B cell (primary cell): ENCODE results near the gene KRTAP19-7. TPM values are rescaled to one million over a fixed set of nuclear protein-coding genes. Genes with fewer than 3 reads are reported as not detected.

Experiments
- ATAC-seq: fragments of 200-7000 bp; cut with Tn5 transposase; one replicate; pipeline ENCODE4 v1.10.0; 2021; ENCODE audit warnings: low read depth, mild to moderate bottlenecking, moderate number of reproducible peaks, moderate library complexity
- CTCF ChIA-PET: fragments of 350-600 bp; sonication (Branson Sonifier 250); formaldehyde crosslinking; loops from one replicate; lab custom pipeline; 2021; ENCODE audit warnings: antibody characterized with exemption, inconsistent platforms; lab: Charles Lee
- POLR2A ChIA-PET: fragments of 350-600 bp; sonication (Branson Sonifier 250); formaldehyde crosslinking; loops from one replicate; lab custom pipeline; 2021; ENCODE audit warnings: antibody characterized with exemption; lab: Charles Lee
- DNase-seq: peaks from one replicate; pipeline ENCODE4 v3.0.0; 2013
- H2AFZ ChIP-seq: 2 replicates; pipeline ENCODE4 v1.6.1; 2012; ENCODE audit warnings: mild to moderate bottlenecking, low read depth, low read length; ENCODE audit not compliant: insufficient read depth, poor library complexity, severe bottlenecking
- H3K27ac ChIP-seq, 2 donors: 1 replicate in 1 of 2; 2 replicates in 1 of 2; pipeline ENCODE4 v1.5.1; 2012 to 2013; ENCODE audit warnings: low read length in 2 of 2, mild to moderate bottlenecking in 2 of 2, moderate library complexity in 1 of 2
- H3K27me3 ChIP-seq, 4 experiments: fragments of 200-600 bp in 1 of 4; sonication (generic) in 1 of 4; replicated peaks in 1 of 4; 1 replicate in 2 of 4; 2 replicates in 2 of 4; pipeline versions ENCODE4 v1.6.1 to v1.7.0; 2013 to 2016; ENCODE audit warnings: low read length in 3 of 4, mild to moderate bottlenecking in 2 of 4, mixed read lengths in 1 of 4, moderate library complexity in 1 of 4; ENCODE audit not compliant: insufficient read depth in 4 of 4, control insufficient read depth in 3 of 4; ENCODE audit errors: control extremely low read depth in 1 of 4
- H3K36me3 ChIP-seq, 2 experiments: replicated peaks in 1 of 2; 1 replicate in 1 of 2; 2 replicates in 1 of 2; pipeline versions ENCODE4 v1.6.1 to v1.7.1; 2013; ENCODE audit warnings: low read length in 1 of 2; ENCODE audit not compliant: insufficient read depth in 2 of 2, control insufficient read depth in 1 of 2; ENCODE audit errors: control extremely low read depth in 1 of 2, extremely low read depth in 1 of 2
- H3K4me1 ChIP-seq, 2 donors: fragments of 200-600 bp in 1 of 2; sonication (generic) in 1 of 2; 1 replicate in 1 of 2; 2 replicates in 1 of 2; pipeline versions ENCODE4 v1.5.1 to v1.6.1; 2013 to 2017; ENCODE audit warnings: low read length in 2 of 2; ENCODE audit not compliant: control insufficient read depth in 2 of 2, insufficient read depth in 2 of 2
- H3K4me2 ChIP-seq: replicated peaks from 2 replicates; pipeline ENCODE3; 2012; ENCODE audit warnings: mild to moderate bottlenecking, low read depth, low read length; ENCODE audit not compliant: poor library complexity, severe bottlenecking
- H3K4me3 ChIP-seq, 5 experiments: fragments of 200-600 bp in 1 of 5; sonication (generic) in 1 of 5; 1 replicate in 3 of 5; 2 replicates in 2 of 5; pipeline versions ENCODE4 v1.5.1 to v1.7.0; 2011 to 2016; ENCODE audit warnings: low read length in 4 of 5, mild to moderate bottlenecking in 4 of 5, low read depth in 2 of 5, control low read depth in 1 of 5, moderate library complexity in 1 of 5; ENCODE audit not compliant: insufficient read depth in 1 of 5; ENCODE audit errors: control extremely low read depth in 1 of 5, extremely low read depth in 1 of 5
- H3K79me2 ChIP-seq: fragments of 200-600 bp; sonication (generic); one replicate; pipeline ENCODE4 v1.6.0; 2016; ENCODE audit warnings: low read length; ENCODE audit not compliant: control insufficient read depth, insufficient read depth
- H3K9ac ChIP-seq: fragments of 200-600 bp; sonication (generic); 2 replicates; pipeline ENCODE4 v1.6.1; 2017; ENCODE audit warnings: mild to moderate bottlenecking, low read length, moderate library complexity
- H3K9me3 ChIP-seq, 3 donors: one replicate each; pipeline versions ENCODE4 v1.6.1 to v1.7.1; 2013; ENCODE audit warnings: low read length in 2 of 3; ENCODE audit not compliant: control insufficient read depth in 2 of 3, insufficient read depth in 1 of 3; ENCODE audit errors: control extremely low read depth in 1 of 3
- H4K20me1 ChIP-seq: 2 replicates; pipeline ENCODE4 v1.6.0; 2012; ENCODE audit warnings: mild to moderate bottlenecking, low read length; ENCODE audit not compliant: insufficient read depth, control insufficient read depth, poor library complexity, severe bottlenecking
- H3K27ac Mint-ChIP-seq: one replicate; pipeline ENCODE4 v1.8.0; 2021; ENCODE audit warnings: mixed read lengths
- H3K27me3 Mint-ChIP-seq: one replicate; pipeline ENCODE4 v1.8.0; 2021; ENCODE audit warnings: mixed read lengths
- H3K4me1 Mint-ChIP-seq: one replicate; pipeline ENCODE4 v1.8.0; 2021; ENCODE audit warnings: mixed read lengths
- H3K4me3 Mint-ChIP-seq: one replicate; pipeline ENCODE4 v1.8.0; 2021; ENCODE audit warnings: mixed read lengths
- H3K9me3 Mint-ChIP-seq: one replicate; pipeline ENCODE4 v1.8.0; 2022; ENCODE audit warnings: mixed read lengths; ENCODE audit not compliant: insufficient read depth
- CTCF ChIP-seq: fragments of 200-600 bp; IDR thresholded peaks from one replicate; pipeline ENCODE4 v1.8.0; 2022; ENCODE audit warnings: antibody characterized with exemption, mild to moderate bottlenecking
- EZH2 ChIP-seq: IDR thresholded peaks from 2 replicates; pipeline ENCODE4 v1.6.1; 2012; ENCODE audit warnings: borderline replicate concordance, low read depth, mild to moderate bottlenecking, moderate library complexity, low read length; ENCODE audit not compliant: insufficient read depth, poor library complexity, severe bottlenecking
- WGBS: methylation state at CpG from one replicate; pipeline ENCODE4 v1.1.5; 2013; ENCODE audit warnings: missing lambda C conversion rate; ENCODE audit not compliant: insufficient coverage; 5-methylcytosine and 5-hydroxymethylcytosine counted together
- intact Hi-C: fragments of 100-400 bp; cut with micrococcal nuclease; formaldehyde crosslinking; loops from one replicate; pipeline ENCODE4 v1.10.0; 2022
- polyA plus RNA-seq: library from polyadenylated mRNA; depleted of rRNA; stranded (reverse); fragments of >200 nt; gene quantifications from 2 replicates; pipeline ENCODE4 v1.2.3, GENCODE V29; 2012
- total RNA-seq, 2 donors: library from RNA; stranded (reverse); fragments of 120-200 nt in 1 of 2; gene quantifications; 1 replicate in 1 of 2; 2 replicates in 1 of 2; pipeline versions ENCODE4 v1.2.3 to v1.2.4, GENCODE V29; 2013 to 2022

Gene KRTAP19-7
- total and polyA plus RNA-seq, 2 donors (not counting 1 experiment from before 2014, with no cell fraction given): not detected

GRCh38 chr21:30582870-30583269 lies 21.8 kb upstream of the KRTAP19-7 start:
- ChIA-PET CTCF (no interaction called here), POLR2A (no interaction called here)
- no peak overlapping the region for H3K4me3 Mint-ChIP-seq
- Histone ChIP-seq H3K9me3 (no peaks in the 10 kb centered on the region), H2AFZ (no peak overlapping the region), H3K4me2 (no peak overlapping the region), H3K36me3 (no peaks in the 10 kb centered on the region), H3K4me1 (no peaks in the 10 kb centered on the region), H3K4me3 (no peak overlapping the region), H3K27ac (no peak overlapping the region), H3K79me2 (no peaks in the 10 kb centered on the region), H4K20me1 (no peaks in the 10 kb centered on the region), H3K9ac (no peak overlapping the region), H3K27me3 (no peaks in the 10 kb centered on the region)
- ATAC-seq: no peak
- intact Hi-C loops: no loop called here
- no peaks in the 10 kb centered on the region for H3K27me3 Mint-ChIP-seq
- TF ChIP-seq CTCF: no peak
- no peak for TF ChIP-seq EZH2
- no peak overlapping the region for H3K27ac Mint-ChIP-seq
- no peaks in the 10 kb centered on the region for H3K4me1 Mint-ChIP-seq
- DNase-seq: no peak
- peaks cover 3% of the 10 kb centered on the region for H3K9me3 Mint-ChIP-seq
- no CpG with 5 or more reads among the region's 1 CpG for WGBS

- WGBS: no CpG with 5 or more reads among the region's 3 CpGs
- Histone ChIP-seq H3K36me3 (no peaks in the 10 kb centered on the region), H3K9ac (no peak overlapping the region), H3K27me3 (no peaks in the 10 kb centered on the region), H3K9me3 (no peaks in the 10 kb centered on the region), H3K4me1 (no peaks in the 10 kb centered on the region), H3K79me2 (no peaks in the 10 kb centered on the region), H4K20me1 (no peaks in the 10 kb centered on the region), H3K4me3 (no peak overlapping the region), H2AFZ (no peak overlapping the region), H3K4me2 (no peak overlapping the region), H3K27ac (no peak overlapping the region)
- DNase-seq (no peak), ATAC-seq (no peak)
- POLR2A ChIA-PET: no interaction called here
- peaks cover 3% of the 10 kb centered on the region for H3K9me3 Mint-ChIP-seq
- TF ChIP-seq CTCF: no peak
- no peak for TF ChIP-seq EZH2
- no peak overlapping the region for H3K27ac Mint-ChIP-seq
- CTCF ChIA-PET: no interaction called here
- H3K4me3 Mint-ChIP-seq: no peak overlapping the region
- no peaks in the 10 kb centered on the region for H3K4me1 Mint-ChIP-seq
- no peaks in the 10 kb centered on the region for H3K27me3 Mint-ChIP-seq
- intact Hi-C loops: no loop called here
Measured at GRCh38 chr21:30580132-30580531, 19.0 kb upstream of the KRTAP19-7 start.
